SK-N-SH (cell line): ENCODE measurements around the gene NPC1L1. TPM values are rescaled to one million over a fixed set of nuclear protein-coding genes. Genes with fewer than 3 reads are reported as not detected.

Experiments
- CTCF ChIA-PET: fragments of 300-600, 350-600 bp; formaldehyde crosslinking; extraction: SDS; loops from one replicate; lab custom pipeline; 2021; lab: Yijun Ruan, JAX
- POLR2A ChIA-PET: fragments of 350-600 bp; sonication (Branson Sonifier 250); formaldehyde crosslinking; extraction: SDS; loops from one replicate; lab custom pipeline; 2020; ENCODE audit warnings: antibody characterized with exemption, inconsistent platforms; lab: Yijun Ruan, JAX
- DNase-seq: peaks from one replicate; pipeline ENCODE4 v3.0.0; 2012
- H2AFZ ChIP-seq: fragments of 200-600 bp; sonication (generic); 2 replicates; pipeline ENCODE4 v1.8.1; 2016; ENCODE audit warnings: antibody characterized with exemption, mild to moderate bottlenecking, low read depth
- H3F3A ChIP-seq: fragments of 200-600 bp; sonication (generic); replicated peaks from 2 replicates; pipeline ENCODE3; 2016; ENCODE audit warnings: antibody characterized with exemption, mild to moderate bottlenecking; ENCODE audit not compliant: insufficient read depth
- H3K27ac ChIP-seq, 2 experiments: fragments of 200-500 bp in 1 of 2; fragments of 200-600 bp in 1 of 2; sonication (Bioruptor generic) in 1 of 2; sonication (generic), shearing (Covaris generic) in 1 of 2; 2 replicates each; pipeline versions ENCODE4 v1.5.1 to v1.6.1; 2014 to 2016; ENCODE audit warnings: low read depth in 2 of 2, inconsistent platforms in 1 of 2, low read length in 1 of 2, mild to moderate bottlenecking in 1 of 2, mixed read lengths in 1 of 2
- H3K27me3 ChIP-seq: fragments of 200-600 bp; sonication (generic), shearing (Covaris generic); 2 replicates; pipeline ENCODE4 v1.6.1; 2016; ENCODE audit warnings: mixed run types; ENCODE audit not compliant: insufficient read depth
- H3K36me3 ChIP-seq, 2 experiments: fragments of 200-500 bp in 1 of 2; fragments of 200-600 bp in 1 of 2; sonication (Bioruptor generic) in 1 of 2; sonication (generic) in 1 of 2; replicated peaks in 1 of 2; 2 replicates each; pipeline versions ENCODE3 to v1.5.1; 2014 to 2016; ENCODE audit warnings: low read length in 1 of 2, mild to moderate bottlenecking in 1 of 2; ENCODE audit not compliant: insufficient read depth in 2 of 2, control insufficient read depth in 1 of 2
- H3K4me1 ChIP-seq, 2 experiments: fragments of 200-500 bp in 1 of 2; fragments of 200-600 bp in 1 of 2; sonication (Bioruptor generic) in 1 of 2; sonication (generic), shearing (Covaris generic) in 1 of 2; 2 replicates each; pipeline versions ENCODE4 v1.5.1 to v1.6.1; 2014 to 2016; ENCODE audit warnings: low read depth in 1 of 2, low read length in 1 of 2, mixed run types in 1 of 2; ENCODE audit not compliant: insufficient read depth in 2 of 2, control insufficient read depth in 1 of 2
- H3K4me2 ChIP-seq: fragments of 200-600 bp; sonication (generic), shearing (Covaris generic); 2 replicates; pipeline ENCODE4 v1.6.1; 2017; ENCODE audit warnings: mixed run types
- H3K4me3 ChIP-seq, 2 experiments: fragments of 200-500 bp in 1 of 2; fragments of 200-600 bp in 1 of 2; sonication (Bioruptor generic) in 1 of 2; sonication (generic), shearing (Covaris generic) in 1 of 2; 2 replicates each; pipeline versions ENCODE4 v1.5.1 to v1.8.1; 2014 to 2016; ENCODE audit warnings: low read depth in 2 of 2, inconsistent platforms in 1 of 2, low read length in 1 of 2, mild to moderate bottlenecking in 1 of 2, mixed read lengths in 1 of 2, moderate library complexity in 1 of 2
- H3K79me2 ChIP-seq: fragments of 200-600 bp; sonication (generic); 2 replicates; pipeline ENCODE4 v1.8.1; 2017; ENCODE audit warnings: mild to moderate bottlenecking; ENCODE audit not compliant: insufficient read depth
- H3K9ac ChIP-seq: fragments of 200-600 bp; sonication (generic); 2 replicates; pipeline ENCODE4 v1.6.1; 2017; ENCODE audit warnings: mixed run types
- H3K9me2 ChIP-seq: fragments of 200-600 bp; sonication (generic); 2 replicates; pipeline ENCODE4 v1.6.1; 2017; ENCODE audit warnings: mixed run types
- H3K9me3 ChIP-seq: fragments of 200-600 bp; sonication (generic); 2 replicates; pipeline ENCODE4 v1.6.1; 2017; ENCODE audit warnings: mixed run types, mild to moderate bottlenecking, moderate library complexity
- H4K20me1 ChIP-seq: fragments of 200-600 bp; sonication (generic); 2 replicates; pipeline ENCODE4 v1.6.1; 2017; ENCODE audit warnings: mild to moderate bottlenecking, mixed run types; ENCODE audit not compliant: insufficient read depth
- CTCF ChIP-seq: fragments of 200-600 bp; sonication (generic); IDR thresholded peaks from 2 replicates; pipeline ENCODE4 v1.6.1; 2017; ENCODE audit warnings: antibody characterized with exemption, mild to moderate bottlenecking, moderate library complexity
- EP300 ChIP-seq, 2 experiments: IDR thresholded peaks; 2 replicates each; pipeline versions ENCODE4 v1.4.0 to v1.6.1; 2012; ENCODE audit warnings: borderline replicate concordance in 1 of 2, low read depth in 1 of 2, low read length in 1 of 2
- EZH2phosphoT487 ChIP-seq: fragments of 200-600 bp; sonication (generic); IDR thresholded peaks from 2 replicates; pipeline ENCODE4 v1.6.1; 2017; ENCODE audit warnings: low read depth, mixed run types, mild to moderate bottlenecking, antibody characterized with exemption, moderate library complexity, borderline replicate concordance
- FOSL2 ChIP-seq: IDR thresholded peaks from 2 replicates; pipeline ENCODE4 v1.4.0; 2012; ENCODE audit warnings: low read depth, mild to moderate bottlenecking, moderate library complexity, borderline replicate concordance
- FOXJ3 ChIP-seq: sonication (generic); formaldehyde crosslinking; IDR thresholded peaks from 2 replicates; pipeline ENCODE4 v1.5.1; 2020; ENCODE audit warnings: mild to moderate bottlenecking, missing genetic modification reagents
- GABPA ChIP-seq: IDR thresholded peaks from 2 replicates; pipeline ENCODE4 v1.4.0; 2012; ENCODE audit warnings: low read depth, mild to moderate bottlenecking
- GATA2 ChIP-seq: sonication (generic); formaldehyde crosslinking; IDR thresholded peaks from 2 replicates; pipeline ENCODE4 v1.5.0; 2020; ENCODE audit warnings: mild to moderate bottlenecking, missing genetic modification reagents
- JUND ChIP-seq: IDR thresholded peaks from 2 replicates; pipeline ENCODE4 v1.4.0; 2012
- MAX ChIP-seq: IDR thresholded peaks from 2 replicates; pipeline ENCODE4 v1.4.0; 2012; ENCODE audit warnings: low read depth
- NRF1 ChIP-seq: IDR thresholded peaks from 2 replicates; pipeline ENCODE4 v1.6.1; 2012; ENCODE audit warnings: low read depth, mild to moderate bottlenecking, low read length
- RAD21 ChIP-seq: IDR thresholded peaks from 2 replicates; pipeline ENCODE4 v1.6.1; 2012; ENCODE audit warnings: mild to moderate bottlenecking, low read length
- RFX5 ChIP-seq: IDR thresholded peaks from 2 replicates; pipeline ENCODE4 v1.6.1; 2012; ENCODE audit warnings: mild to moderate bottlenecking, improper control_type of control experiment, low read length
- RXRA ChIP-seq: IDR thresholded peaks from 2 replicates; pipeline ENCODE4 v1.4.0; 2012; ENCODE audit warnings: low read depth, mild to moderate bottlenecking, borderline replicate concordance
- SIN3A ChIP-seq: IDR thresholded peaks from 2 replicates; pipeline ENCODE4 v1.6.1; 2012; ENCODE audit warnings: low read depth, mild to moderate bottlenecking, low read length, moderate library complexity, borderline replicate concordance
- TEAD4 ChIP-seq: IDR thresholded peaks from 2 replicates; pipeline ENCODE4 v1.4.0; 2012; ENCODE audit warnings: mild to moderate bottlenecking, borderline replicate concordance; ENCODE audit not compliant: insufficient read depth
- USF2 ChIP-seq: fragments of 150-350 bp; IDR thresholded peaks from 2 replicates; pipeline ENCODE4 v1.6.1; 2017; ENCODE audit warnings: antibody characterized with exemption, low read length, low read depth, borderline replicate concordance
- YY1 ChIP-seq: IDR thresholded peaks from 2 replicates; pipeline ENCODE4 v1.4.0; 2012; ENCODE audit warnings: low read depth, mild to moderate bottlenecking
- ZBTB33 ChIP-seq: IDR thresholded peaks from 2 replicates; pipeline ENCODE4 v1.4.0; 2012; ENCODE audit warnings: low read depth, borderline replicate concordance
- WGBS: methylation state at CpG from one replicate; pipeline ENCODE4 v1.1.6; 2017; ENCODE audit warnings: low lambda C conversion rate; 5-methylcytosine and 5-hydroxymethylcytosine counted together
- polyA plus RNA-seq, 3 experiments: library from polyadenylated mRNA; depleted of rRNA; stranded (reverse); fragments of >200 nt; gene quantifications; 2 replicates each; pipeline ENCODE4 v1.2.3, GENCODE V29; 2012

NPC1L1 gene
- polyA plus RNA-seq, 1 of the 3 experiments (the other 2 are of a cell fraction) = not detected

DNA sequence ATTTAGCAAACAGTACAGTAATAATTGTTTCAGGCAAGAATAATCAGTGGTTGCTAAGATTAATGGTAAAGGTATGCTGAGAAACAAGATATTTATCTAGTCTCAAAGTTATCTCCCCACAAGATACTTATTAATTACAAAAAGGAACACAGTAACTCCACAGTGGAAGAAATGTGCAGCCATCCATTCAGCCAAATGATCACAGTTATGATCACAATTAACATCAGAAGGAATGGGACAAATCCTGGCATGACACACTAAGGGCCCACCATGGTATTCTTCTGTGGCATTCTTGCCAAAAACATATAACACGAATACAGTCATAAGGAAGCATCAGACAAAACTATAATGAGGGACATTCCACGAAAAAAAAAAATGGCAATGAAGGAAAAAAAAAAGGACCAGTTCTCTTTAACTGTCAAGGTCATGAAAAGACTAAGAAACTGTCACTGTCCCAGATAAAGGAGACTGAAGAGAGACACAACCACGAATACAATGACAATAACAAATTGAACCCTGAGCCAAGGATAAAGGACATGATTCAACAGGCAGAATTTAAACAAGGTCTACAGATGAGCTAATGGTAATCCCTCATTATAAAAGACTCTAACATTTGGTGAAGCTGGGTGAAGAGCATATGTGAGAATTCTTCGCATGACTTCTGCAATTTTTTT is 71.5 kb downstream of the NPC1L1 start:
- Histone ChIP-seq H3K9me2 (no peaks in the 10 kb centered on the region), H2AFZ (no peak overlapping the region), H3K4me3 (no peak overlapping the region), H3K36me3 (peaks cover 56 to 93% of the 10 kb centered on the region in 2 experiments), H3K4me1 (peaks cover 24 to 42% of the 10 kb centered on the region in 2 experiments), H4K20me1 (peaks cover 47% of the 10 kb centered on the region), H3K9ac (no peak overlapping the region), H3K4me2 (no peak overlapping the region), H3K27me3 (no peaks in the 10 kb centered on the region), H3K9me3 (no peaks in the 10 kb centered on the region), H3K79me2 (peaks cover 100% of the 10 kb centered on the region), H3F3A (peaks cover 29% of the 10 kb centered on the region), H3K27ac (peak overlapping the region; percentile 14 to 36; a peak in 2 of 4 replicates)
- ChIA-PET CTCF (interaction anchor here (0.7 to 2.5 kb wide), 5 partner anchors 14 to 228 kb away, joined by 3 to 17 read pairs (median 7); partner anchors contain the start of gene NUDCD3), POLR2A (interaction anchor here (0.9 kb wide), 1 partner anchor 21 kb away, joined by 4 read pairs; the partner anchor contains the start of gene NUDCD3)
- no peak for DNase-seq
- WGBS = 71% methylated on average over 4 of the region's 4 CpGs
- TF ChIP-seq RFX5 = no peak
- no peak for TF ChIP-seq ZBTB33

- 98% methylated on average over 4 of the region's 4 CpGs for WGBS
- ChIA-PET POLR2A (no interaction called here), CTCF (interaction anchor here (1.1 to 1.5 kb wide), 3 partner anchors 58 to 254 kb away, joined by 3 to 4 read pairs (median 3); no protein-coding TSS in a partner anchor)
- Histone ChIP-seq H3K27ac (no peak overlapping the region), H3K27me3 (no peaks in the 10 kb centered on the region), H3F3A (peaks cover 27% of the 10 kb centered on the region), H3K4me1 (peaks cover 16 to 30% of the 10 kb centered on the region in 2 experiments), H2AFZ (no peak overlapping the region), H3K9ac (no peak overlapping the region), H3K4me3 (no peak overlapping the region), H3K79me2 (peaks cover 100% of the 10 kb centered on the region), H3K36me3 (peaks cover 48 to 75% of the 10 kb centered on the region in 2 experiments), H4K20me1 (peaks cover 38% of the 10 kb centered on the region), H3K9me3 (no peaks in the 10 kb centered on the region), H3K9me2 (no peaks in the 10 kb centered on the region), H3K4me2 (no peak overlapping the region)
- TF ChIP-seq EZH2phosphoT487 (no peak), NRF1 (no peak), GABPA (no peak), RAD21 (no peak), TEAD4 (no peak), USF2 (no peak), MAX (no peak), GATA2 (CRISPR knock-in tag) (no peak), FOXJ3 (no peak), JUND (no peak), CTCF (no peak), FOSL2 (no peak), EP300 (IDR thresholded peaks at IDR 0.05; ENCODE audit: borderline replicate concordance in 1 of 2, low read depth in 1 of 2, low read length in 1 of 2) (no peak), SIN3A (no peak), RFX5 (no peak), ZBTB33 (no peak), RXRA (no peak), YY1 (no peak)
- no peak for DNase-seq
These were observed 73.9 kb downstream of the NPC1L1 start for GRCh38 chr7:44467217-44467548.
